LNCaP clone FGC (cell line): Measurements from ENCODE around the gene LAMC1.

Experiments
- DNase-seq: peaks from one replicate; pipeline ENCODE4 v3.0.0-alpha.2; 2011; ENCODE audit warnings: low read depth
- H3K4me3 ChIP-seq: 2 replicates; pipeline ENCODE4 v1.5.1; 2011; ENCODE audit warnings: mild to moderate bottlenecking, low read depth, low read length, control low read depth
- TF ChIP-seq, protein P1 (sequence below): IDR thresholded peaks from 2 replicates; pipeline ENCODE4 v1.5.1; 2012; ENCODE audit warnings: mild to moderate bottlenecking; ENCODE audit not compliant: control insufficient read depth, insufficient read depth; ENCODE audit errors: extremely low read depth

The LAMC1 gene

DNA sequence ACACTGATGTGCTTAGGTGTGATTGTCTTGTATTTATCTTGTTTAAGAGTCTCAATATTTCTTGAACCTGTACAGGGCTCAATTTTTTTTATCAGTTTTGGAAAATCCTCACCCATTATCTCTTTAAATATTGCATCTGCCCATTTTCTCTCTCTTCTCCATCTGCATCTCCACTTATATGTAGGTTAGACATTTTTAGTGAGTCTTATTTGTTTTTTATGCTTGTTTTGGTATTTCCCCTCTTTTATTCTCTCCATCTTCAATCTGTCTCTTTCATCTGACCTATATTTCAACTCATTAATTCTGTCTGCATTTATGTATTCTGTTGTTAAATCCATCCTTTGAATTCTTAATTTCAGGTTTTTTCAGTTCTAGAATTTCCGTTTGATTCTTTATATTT, 37.3 kb upstream of the LAMC1 start:
- DNase-seq = no peak
- H3K4me3 ChIP-seq = no peak overlapping the region
- TF ChIP-seq, protein P1, sequence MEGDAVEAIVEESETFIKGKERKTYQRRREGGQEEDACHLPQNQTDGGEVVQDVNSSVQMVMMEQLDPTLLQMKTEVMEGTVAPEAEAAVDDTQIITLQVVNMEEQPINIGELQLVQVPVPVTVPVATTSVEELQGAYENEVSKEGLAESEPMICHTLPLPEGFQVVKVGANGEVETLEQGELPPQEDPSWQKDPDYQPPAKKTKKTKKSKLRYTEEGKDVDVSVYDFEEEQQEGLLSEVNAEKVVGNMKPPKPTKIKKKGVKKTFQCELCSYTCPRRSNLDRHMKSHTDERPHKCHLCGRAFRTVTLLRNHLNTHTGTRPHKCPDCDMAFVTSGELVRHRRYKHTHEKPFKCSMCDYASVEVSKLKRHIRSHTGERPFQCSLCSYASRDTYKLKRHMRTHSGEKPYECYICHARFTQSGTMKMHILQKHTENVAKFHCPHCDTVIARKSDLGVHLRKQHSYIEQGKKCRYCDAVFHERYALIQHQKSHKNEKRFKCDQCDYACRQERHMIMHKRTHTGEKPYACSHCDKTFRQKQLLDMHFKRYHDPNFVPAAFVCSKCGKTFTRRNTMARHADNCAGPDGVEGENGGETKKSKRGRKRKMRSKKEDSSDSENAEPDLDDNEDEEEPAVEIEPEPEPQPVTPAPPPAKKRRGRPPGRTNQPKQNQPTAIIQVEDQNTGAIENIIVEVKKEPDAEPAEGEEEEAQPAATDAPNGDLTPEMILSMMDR = no peak

DNA sequence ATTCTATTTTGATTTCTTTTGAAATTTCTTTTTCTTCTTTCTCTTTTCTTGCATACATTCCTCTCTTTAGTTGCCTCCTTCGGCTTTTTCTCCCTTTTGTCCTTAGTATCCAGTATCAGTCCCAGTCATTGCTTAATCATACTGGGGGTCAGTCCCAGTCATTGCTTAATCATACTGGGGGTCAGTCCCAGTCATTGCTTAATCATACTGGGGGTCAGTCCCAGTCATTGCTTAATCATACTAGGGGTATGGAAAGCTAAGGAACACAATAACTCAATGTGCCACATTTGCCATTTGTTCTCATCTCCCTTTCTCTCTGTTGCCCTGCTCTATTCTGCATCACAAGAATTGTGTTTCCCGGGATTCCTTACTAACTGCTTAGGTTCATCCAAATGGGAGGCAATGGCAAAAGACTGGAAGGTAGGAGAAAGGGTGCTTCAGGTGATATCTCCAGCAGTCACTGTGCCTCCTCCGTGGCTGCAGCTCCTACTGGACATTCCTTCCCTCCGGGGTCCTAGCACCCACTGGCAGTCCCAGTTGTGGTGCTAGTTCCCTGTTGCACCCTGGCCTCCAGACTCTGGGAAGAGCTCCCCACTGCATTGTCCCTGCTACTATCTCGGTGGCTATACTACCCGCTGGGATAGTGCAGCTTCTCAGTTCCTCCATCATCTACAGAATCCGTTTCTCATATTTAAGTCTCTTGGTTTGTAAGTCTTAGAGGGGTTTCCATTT, 32.6 kb upstream of the LAMC1 start:
- no peak overlapping the region for H3K4me3 ChIP-seq
- TF ChIP-seq, protein P1 = no peak
- DNase-seq = no peak

DNA sequence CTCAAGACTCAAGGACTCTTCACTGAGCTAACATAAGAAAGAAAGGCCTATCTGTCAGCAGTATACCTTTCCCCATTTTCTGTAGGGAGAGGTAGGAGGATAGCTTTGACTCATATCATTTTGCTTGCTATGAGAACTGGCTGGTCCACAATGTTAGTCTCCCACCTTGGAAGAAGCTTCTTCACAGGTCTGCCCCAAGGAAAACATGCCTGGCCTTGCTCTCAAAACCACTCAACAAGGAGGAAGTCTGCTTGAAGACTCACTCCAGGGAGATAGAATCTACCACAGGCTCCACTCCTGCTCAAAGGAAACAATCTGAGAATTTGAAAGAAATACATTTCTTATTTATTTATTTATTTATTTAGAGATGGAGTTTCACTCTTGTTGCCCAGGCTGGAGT, 29.5 kb upstream of the LAMC1 start:
- TF ChIP-seq, protein P1 = no peak
- H3K4me3 ChIP-seq = no peak overlapping the region
- DNase-seq = no peak

DNA sequence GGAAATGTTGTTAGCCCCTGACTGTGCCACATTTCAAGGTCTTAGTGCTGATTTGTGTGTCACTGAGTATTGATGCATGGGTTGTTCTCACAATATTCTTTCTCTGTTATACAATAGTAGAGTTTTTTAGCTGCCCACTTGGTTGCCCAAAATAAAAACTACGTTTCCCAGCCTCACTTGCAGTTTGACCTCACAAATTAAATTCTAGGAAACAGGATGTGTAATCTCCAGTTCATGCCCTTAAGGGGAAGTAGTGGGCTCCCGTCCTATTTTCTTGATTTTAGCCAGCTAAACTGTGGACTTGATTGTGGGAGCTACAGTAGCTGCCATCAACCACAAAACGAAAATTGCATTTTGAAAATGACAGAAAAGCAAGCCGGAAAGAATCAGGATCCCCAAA, 27.3 kb upstream of the LAMC1 start:
- no peak for DNase-seq
- H3K4me3 ChIP-seq = no peak overlapping the region
- TF ChIP-seq, protein P1 = no peak

DNA sequence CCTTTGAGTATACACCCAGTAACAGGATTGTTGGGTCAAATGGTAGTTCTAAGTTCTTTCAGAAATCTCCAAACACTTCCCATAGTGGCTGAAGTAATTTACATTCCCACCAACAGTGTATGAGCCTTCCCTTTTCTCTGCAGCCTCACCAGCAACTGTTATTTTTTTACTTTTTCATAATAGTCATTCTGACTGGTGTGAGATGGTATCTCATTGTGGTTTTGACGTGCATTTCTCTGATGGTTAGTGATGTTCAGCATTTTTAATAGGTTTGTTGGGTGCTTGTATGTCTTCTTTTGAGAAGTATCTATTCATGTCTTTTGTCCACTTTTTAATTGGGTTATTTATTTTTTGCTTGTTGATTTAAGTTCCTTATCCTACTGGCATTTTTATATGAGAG, 26.4 kb upstream of the LAMC1 start:
- TF ChIP-seq, protein P1 = no peak
- DNase-seq = no peak
- H3K4me3 ChIP-seq = no peak overlapping the region

DNA sequence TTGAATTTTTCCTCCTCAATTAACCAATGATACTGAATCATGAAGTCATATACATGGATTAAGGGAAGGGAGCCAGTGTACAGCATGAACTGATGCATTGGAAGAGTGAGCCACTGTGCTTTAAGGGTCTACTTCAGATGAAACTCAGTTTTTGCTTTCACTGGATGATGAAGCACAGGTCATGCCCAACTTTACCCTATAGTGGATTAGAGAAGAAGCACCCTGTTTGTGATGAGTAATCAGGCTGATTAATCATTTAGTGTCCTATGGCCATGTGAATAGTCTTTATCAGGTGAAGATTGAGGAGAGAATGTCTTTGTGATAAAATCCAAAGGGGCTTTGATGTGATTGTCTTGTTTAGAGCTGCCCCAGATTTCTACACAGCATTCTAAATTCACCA, 24.7 kb upstream of the LAMC1 start:
- DNase-seq = no peak
- TF ChIP-seq, protein P1 = no peak
- no peak overlapping the region for H3K4me3 ChIP-seq

DNA sequence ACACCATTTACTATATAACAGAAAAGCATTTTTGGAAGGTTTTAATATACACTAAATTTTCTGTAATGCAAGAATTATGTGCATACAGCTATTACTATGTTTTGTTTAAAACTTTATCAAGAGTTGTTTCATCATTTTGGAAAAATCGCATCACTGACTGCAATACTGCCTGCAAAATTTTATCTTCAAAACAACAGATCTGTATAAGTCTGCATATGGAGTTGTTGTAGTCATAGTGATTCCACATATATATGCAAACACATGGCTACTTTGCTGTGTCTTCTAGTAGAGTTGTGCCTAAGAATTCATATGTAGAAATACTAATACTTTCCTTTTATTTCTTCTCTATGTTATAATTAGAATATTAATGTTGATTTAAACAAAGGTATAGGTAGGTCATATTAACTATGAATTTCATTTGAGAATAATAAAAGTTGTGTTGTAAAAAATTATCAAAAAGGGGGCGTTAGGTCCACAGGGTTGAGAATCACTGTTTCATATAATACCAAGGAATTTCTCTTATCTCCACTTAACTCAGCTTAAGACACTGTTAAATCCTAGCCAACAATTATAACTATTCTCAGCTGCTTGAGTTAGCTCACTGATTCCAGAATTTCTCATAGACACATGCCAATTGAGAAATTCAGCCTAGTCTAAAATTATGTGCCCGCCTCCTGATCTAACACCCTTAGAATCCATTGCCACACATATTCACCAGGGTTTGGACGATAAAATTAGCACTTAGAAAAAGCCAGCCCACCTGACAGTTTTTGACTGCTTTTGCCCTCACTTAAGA, 22.9 kb upstream of the LAMC1 start:
- TF ChIP-seq, protein P1 = no peak
- no peak for DNase-seq
- H3K4me3 ChIP-seq = no peak overlapping the region
